Measurements from ENCODE around the gene LZTR1.

DNA sequence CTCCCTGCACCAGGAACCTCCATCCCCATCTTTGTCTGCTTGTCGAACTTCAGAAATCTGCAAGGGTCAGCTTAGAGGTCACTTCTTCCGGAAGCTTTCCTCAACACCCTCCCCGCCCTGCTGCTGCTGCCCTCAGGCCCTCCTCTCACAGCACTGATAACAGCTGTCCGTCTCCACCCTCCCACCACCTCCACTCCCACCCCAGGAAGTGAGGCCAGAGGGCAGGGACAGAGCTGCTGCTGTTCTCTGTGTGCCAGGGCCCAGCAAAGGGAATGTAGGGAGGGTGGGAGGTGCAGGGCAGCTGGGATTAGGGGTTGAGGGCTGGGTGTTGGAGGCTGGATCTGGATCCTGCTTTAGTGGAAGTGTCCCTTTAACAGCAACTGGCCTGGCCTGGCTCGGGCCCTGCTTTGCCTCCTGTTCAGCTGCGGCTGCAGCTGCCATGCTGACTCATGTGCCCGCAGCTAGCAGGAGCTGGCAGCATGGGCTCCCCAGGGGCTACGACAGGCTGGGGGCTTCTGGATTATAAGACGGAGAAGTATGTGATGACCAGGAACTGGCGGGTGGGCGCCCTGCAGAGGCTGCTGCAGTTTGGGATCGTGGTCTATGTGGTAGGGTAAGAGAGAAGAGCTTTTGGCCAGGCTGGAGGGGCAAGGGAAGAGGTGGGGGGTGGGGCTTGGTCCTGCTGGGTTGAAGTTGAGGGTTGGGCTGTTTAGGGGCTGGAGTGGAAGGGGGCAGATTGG, 32.8 kb downstream of the LZTR1 start, which contains the start of gene P2RX6:
- TF ChIP-seq, protein P1, sequence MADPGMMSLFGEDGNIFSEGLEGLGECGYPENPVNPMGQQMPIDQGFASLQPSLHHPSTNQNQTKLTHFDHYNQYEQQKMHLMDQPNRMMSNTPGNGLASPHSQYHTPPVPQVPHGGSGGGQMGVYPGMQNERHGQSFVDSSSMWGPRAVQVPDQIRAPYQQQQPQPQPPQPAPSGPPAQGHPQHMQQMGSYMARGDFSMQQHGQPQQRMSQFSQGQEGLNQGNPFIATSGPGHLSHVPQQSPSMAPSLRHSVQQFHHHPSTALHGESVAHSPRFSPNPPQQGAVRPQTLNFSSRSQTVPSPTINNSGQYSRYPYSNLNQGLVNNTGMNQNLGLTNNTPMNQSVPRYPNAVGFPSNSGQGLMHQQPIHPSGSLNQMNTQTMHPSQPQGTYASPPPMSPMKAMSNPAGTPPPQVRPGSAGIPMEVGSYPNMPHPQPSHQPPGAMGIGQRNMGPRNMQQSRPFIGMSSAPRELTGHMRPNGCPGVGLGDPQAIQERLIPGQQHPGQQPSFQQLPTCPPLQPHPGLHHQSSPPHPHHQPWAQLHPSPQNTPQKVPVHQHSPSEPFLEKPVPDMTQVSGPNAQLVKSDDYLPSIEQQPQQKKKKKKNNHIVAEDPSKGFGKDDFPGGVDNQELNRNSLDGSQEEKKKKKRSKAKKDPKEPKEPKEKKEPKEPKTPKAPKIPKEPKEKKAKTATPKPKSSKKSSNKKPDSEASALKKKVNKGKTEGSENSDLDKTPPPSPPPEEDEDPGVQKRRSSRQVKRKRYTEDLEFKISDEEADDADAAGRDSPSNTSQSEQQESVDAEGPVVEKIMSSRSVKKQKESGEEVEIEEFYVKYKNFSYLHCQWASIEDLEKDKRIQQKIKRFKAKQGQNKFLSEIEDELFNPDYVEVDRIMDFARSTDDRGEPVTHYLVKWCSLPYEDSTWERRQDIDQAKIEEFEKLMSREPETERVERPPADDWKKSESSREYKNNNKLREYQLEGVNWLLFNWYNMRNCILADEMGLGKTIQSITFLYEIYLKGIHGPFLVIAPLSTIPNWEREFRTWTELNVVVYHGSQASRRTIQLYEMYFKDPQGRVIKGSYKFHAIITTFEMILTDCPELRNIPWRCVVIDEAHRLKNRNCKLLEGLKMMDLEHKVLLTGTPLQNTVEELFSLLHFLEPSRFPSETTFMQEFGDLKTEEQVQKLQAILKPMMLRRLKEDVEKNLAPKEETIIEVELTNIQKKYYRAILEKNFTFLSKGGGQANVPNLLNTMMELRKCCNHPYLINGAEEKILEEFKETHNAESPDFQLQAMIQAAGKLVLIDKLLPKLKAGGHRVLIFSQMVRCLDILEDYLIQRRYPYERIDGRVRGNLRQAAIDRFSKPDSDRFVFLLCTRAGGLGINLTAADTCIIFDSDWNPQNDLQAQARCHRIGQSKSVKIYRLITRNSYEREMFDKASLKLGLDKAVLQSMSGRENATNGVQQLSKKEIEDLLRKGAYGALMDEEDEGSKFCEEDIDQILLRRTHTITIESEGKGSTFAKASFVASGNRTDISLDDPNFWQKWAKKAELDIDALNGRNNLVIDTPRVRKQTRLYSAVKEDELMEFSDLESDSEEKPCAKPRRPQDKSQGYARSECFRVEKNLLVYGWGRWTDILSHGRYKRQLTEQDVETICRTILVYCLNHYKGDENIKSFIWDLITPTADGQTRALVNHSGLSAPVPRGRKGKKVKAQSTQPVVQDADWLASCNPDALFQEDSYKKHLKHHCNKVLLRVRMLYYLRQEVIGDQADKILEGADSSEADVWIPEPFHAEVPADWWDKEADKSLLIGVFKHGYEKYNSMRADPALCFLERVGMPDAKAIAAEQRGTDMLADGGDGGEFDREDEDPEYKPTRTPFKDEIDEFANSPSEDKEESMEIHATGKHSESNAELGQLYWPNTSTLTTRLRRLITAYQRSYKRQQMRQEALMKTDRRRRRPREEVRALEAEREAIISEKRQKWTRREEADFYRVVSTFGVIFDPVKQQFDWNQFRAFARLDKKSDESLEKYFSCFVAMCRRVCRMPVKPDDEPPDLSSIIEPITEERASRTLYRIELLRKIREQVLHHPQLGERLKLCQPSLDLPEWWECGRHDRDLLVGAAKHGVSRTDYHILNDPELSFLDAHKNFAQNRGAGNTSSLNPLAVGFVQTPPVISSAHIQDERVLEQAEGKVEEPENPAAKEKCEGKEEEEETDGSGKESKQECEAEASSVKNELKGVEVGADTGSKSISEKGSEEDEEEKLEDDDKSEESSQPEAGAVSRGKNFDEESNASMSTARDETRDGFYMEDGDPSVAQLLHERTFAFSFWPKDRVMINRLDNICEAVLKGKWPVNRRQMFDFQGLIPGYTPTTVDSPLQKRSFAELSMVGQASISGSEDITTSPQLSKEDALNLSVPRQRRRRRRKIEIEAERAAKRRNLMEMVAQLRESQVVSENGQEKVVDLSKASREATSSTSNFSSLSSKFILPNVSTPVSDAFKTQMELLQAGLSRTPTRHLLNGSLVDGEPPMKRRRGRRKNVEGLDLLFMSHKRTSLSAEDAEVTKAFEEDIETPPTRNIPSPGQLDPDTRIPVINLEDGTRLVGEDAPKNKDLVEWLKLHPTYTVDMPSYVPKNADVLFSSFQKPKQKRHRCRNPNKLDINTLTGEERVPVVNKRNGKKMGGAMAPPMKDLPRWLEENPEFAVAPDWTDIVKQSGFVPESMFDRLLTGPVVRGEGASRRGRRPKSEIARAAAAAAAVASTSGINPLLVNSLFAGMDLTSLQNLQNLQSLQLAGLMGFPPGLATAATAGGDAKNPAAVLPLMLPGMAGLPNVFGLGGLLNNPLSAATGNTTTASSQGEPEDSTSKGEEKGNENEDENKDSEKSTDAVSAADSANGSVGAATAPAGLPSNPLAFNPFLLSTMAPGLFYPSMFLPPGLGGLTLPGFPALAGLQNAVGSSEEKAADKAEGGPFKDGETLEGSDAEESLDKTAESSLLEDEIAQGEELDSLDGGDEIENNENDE (IDR thresholded peaks at IDR 0.05; ENCODE audit: insufficient replicate concordance, low read length): no peak
- TF ChIP-seq POLR2A (IDR thresholded peaks at IDR 0.05; ENCODE audit: control extremely low read depth in 1 of 2, low read depth in 2 of 2, low read length in 2 of 2) (no peak), SIN3A (conservative IDR thresholded peaks at IDR 0.05 in 1 of 2, IDR thresholded peaks at IDR 0.05 in 1 of 2; ENCODE audit: low read depth in 1 of 2, low read length in 2 of 2) (no peak), RAD21 (IDR thresholded peaks at IDR 0.05 in 1 of 2, conservative IDR thresholded peaks at IDR 0.05 in 1 of 2; ENCODE audit: low read depth in 2 of 2, low read length in 2 of 2) (no peak), POLR2AphosphoS5 (IDR thresholded peaks at IDR 0.05; ENCODE audit: low read depth, low read length) (no peak)
- TF ChIP-seq, protein P2, sequence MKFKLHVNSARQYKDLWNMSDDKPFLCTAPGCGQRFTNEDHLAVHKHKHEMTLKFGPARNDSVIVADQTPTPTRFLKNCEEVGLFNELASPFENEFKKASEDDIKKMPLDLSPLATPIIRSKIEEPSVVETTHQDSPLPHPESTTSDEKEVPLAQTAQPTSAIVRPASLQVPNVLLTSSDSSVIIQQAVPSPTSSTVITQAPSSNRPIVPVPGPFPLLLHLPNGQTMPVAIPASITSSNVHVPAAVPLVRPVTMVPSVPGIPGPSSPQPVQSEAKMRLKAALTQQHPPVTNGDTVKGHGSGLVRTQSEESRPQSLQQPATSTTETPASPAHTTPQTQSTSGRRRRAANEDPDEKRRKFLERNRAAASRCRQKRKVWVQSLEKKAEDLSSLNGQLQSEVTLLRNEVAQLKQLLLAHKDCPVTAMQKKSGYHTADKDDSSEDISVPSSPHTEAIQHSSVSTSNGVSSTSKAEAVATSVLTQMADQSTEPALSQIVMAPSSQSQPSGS (IDR thresholded peaks at IDR 0.05; ENCODE audit: low read length): no peak
- TF ChIP-seq, protein P3, sequence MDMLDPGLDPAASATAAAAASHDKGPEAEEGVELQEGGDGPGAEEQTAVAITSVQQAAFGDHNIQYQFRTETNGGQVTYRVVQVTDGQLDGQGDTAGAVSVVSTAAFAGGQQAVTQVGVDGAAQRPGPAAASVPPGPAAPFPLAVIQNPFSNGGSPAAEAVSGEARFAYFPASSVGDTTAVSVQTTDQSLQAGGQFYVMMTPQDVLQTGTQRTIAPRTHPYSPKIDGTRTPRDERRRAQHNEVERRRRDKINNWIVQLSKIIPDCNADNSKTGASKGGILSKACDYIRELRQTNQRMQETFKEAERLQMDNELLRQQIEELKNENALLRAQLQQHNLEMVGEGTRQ (IDR thresholded peaks at IDR 0.05; ENCODE audit: low read length): no peak
